ENCODE results near the gene FUT6.
"Not testable (repeated sequence)": the region's sequence is repeated elsewhere in the genome, so short reads cannot be mapped to it uniquely, and the experiment has no call there.

Gene FUT6, protein sequence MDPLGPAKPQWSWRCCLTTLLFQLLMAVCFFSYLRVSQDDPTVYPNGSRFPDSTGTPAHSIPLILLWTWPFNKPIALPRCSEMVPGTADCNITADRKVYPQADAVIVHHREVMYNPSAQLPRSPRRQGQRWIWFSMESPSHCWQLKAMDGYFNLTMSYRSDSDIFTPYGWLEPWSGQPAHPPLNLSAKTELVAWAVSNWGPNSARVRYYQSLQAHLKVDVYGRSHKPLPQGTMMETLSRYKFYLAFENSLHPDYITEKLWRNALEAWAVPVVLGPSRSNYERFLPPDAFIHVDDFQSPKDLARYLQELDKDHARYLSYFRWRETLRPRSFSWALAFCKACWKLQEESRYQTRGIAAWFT

GRCh38 chr19:5839065-5840017, at the start of gene FUT6:
TSS of gene FUT6 (minus strand) at chr19:5839702. CDS start at chr19:5832567, 7,135 bp downstream.
- no peak for DNase-seq (ENCODE audit: low read depth, low spot score)

GRCh38 chr19:5884065-5884811, 44.7 kb upstream of the FUT6 start:
- not testable (repeated sequence) for DNase-seq (ENCODE audit: low read depth, low spot score)

DNA sequence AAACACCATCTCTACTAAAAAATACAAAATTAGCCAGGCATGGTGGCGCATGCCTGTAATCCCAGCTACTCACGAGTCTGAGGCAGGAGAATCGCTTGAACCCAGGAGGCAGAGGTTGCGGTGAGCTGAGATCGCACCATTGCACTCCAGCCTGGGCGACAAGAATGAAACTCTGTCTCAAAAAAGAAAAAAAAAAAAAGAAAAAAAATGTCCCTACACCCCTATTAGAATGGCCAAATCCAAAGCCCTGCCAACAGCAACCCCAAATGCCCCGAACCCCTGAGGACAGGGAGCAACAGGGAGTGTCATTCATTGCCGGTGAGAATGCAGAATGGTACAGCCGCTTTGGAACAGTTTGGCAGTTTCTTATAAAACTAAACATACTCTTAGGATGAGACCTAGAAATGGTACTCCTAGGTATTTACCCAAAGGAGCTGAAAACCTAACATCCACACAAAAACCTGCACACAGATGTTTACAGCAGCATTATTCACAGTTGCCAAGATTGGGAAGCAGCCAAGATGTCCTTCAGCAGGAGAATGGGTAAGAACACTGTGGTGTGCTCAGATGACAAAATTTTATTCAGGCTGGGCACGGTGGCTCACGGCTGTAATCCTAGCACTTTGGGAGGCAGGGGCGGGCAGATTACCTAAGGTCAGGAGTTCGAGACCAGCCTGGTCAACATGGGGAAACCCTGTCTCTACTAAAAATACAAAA, 43.8 kb upstream of the FUT6 start:
- not testable (repeated sequence) for DNase-seq (ENCODE audit: low read depth, low spot score)

DNA sequence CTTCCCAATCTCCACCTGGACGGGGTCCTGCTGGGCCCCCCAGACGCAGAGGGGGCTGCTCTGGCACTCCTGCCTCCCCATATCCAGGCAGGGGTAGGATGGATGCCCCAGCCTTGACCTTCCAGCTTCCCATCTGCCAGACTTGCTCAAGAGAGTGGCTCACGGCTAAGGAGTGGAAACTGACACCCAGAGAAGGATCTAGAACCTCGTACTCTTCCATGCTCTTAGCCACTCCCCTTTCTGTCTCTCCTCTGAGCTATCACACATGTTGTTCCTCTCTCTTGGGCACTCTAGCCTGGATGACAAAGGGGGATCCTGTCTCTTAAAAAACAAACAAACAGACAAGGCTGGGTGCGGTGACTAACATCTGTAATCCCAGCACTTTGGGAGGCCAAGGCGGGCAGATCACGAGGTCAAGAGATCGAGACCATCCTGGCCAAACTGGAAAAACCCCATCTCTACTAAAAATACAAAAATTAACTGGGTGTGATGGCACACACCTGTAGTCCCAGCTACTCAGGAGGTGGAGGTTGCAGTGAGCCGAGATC, 43.0 kb upstream of the FUT6 start:
- no peak for DNase-seq (ENCODE audit: low read depth, low spot score)

DNA sequence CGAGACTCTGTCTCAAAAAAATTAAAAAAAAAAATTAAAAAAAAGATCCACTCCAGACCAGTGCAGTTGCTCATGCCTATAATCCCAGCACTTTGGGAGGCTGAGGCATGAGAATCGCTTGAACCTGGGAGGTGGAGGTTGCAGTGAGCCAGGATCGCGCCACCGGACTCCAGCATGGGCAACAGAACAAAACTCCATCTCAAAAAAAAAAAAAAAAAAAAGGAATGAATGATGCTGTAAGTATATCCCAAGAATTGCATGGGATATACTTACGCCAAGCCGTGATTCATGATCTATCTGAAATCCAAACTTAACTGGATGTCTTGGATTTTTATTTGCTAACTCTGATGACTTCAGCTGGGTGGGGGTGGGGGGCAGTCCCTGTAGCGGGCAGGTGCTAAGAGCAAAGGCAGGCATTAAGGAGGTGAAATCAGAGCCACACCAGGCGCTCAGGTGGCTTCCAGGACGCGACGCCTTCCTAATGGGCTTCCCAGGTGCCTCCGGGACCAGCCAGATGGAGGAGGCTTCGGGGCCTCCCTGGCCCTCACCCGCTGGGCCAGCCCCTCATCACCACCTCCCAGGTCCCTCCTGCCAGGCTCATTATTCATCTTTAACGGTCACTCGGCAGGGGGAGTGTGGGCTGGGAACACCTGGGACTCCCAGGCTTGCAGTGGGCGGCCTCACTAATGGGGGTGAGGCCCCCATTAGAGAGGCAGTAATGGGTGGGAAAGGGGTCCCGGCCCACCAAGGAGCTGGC, 42.2 kb upstream of the FUT6 start:
- no peak for DNase-seq (ENCODE audit: low read depth, low spot score)

DNA sequence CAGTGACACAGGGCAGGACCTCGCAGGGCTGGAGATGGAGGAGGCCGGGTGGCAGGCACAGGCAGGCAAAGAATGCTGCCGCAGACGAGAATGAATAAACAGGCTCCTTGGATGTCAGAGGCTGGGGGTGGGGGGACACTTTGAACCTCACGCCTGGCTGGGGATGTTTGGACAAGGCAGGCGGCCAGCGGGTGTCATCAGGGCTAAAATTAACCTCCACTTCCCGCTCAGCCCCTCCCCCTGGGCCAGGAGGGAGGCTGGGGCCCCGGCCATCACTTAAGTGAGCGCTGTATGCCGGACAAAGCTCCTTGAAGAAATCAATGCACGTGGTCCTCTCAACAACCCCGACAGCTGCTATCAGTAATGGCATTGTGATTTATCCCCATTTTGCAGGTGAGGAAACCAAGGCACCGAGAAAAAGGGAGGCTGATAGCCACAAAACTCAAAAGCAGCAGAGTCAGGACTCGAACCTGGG, 41.1 kb upstream of the FUT6 start:
- DNase-seq (ENCODE audit: low read depth, low spot score) = no peak

- DNase-seq (ENCODE audit: low read depth, low spot score) = no peak
Observed at GRCh38 chr19:5880196-5880595, 40.7 kb upstream of the FUT6 start.

- DNase-seq (ENCODE audit: low read depth, low spot score) = no peak
Observed at GRCh38 chr19:5877882-5878281, 38.4 kb upstream of the FUT6 start.

- DNase-seq (ENCODE audit: low read depth, low spot score) = no peak
Observed at GRCh38 chr19:5877427-5877826, 37.9 kb upstream of the FUT6 start.

DNA sequence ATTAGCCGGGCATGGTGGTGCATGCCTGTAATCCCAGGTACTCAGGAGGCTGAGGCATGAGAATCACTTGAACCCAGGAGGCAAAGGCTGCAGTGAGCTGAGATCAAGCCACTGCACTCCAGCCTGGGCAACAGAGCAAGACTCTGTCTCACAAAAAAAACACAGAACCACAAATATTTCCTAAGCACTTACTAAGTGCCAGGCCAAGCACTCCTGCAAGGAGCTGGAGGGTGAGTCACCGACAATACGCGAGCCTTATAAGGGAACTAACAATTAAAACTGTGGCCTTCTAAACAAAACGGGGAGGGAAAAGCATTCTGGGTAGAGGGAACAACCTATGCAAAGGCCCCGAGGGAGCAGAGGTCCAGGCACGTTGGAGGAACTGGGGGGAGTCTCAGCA, 35.0 kb upstream of the FUT6 start:
- DNase-seq (ENCODE audit: low read depth, low spot score) = not testable (repeated sequence)

DNA sequence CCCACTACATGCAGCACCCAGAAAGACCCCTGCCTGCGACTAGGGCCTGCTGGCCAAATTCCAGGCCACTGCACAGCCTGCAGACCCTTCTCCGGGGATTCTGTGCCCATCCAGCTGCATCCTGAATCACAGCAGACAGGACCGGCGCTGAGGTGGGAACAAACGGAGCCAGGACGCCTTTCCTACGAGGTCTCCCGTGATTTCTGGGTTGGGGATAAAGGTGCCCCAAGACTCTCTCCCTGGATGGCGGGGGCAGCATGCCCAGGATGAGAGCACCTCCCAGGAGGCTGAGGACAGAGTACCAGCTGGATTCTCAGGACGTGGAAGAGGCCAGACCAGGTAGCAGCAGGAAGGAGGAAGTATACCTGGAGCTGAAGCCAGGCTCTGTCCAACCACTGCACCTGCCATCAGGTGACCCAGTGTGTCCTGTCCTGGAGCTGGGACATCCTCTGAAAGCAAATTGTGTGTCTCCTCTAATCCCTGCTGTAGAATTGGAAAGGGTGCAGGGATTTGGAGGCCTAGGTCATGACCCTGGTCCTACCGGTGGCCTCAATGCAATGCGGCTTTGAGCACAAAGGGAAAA, 34.2 kb upstream of the FUT6 start:
- no peak for DNase-seq (ENCODE audit: low read depth, low spot score)

DNA sequence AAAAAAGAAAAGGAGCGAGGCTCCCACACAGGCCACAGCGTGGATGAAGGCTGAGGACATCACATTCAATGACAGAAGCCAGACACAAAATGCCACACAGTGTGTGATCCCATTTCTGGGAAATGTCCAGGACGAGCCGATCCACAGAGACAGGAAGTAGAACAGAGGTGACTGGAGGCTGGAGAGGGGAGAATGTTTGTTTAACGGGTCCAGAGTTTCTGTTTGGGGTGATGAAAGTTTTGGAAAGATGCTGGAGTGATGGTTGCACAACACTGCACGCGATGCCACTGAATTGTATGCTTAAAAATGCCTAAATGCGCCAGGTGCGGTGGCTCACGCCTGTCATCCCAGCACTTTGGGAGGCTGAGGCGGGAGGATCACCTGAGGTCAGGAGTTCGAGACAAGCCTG, 31.5 kb upstream of the FUT6 start:
- no peak for DNase-seq (ENCODE audit: low read depth, low spot score)

DNA sequence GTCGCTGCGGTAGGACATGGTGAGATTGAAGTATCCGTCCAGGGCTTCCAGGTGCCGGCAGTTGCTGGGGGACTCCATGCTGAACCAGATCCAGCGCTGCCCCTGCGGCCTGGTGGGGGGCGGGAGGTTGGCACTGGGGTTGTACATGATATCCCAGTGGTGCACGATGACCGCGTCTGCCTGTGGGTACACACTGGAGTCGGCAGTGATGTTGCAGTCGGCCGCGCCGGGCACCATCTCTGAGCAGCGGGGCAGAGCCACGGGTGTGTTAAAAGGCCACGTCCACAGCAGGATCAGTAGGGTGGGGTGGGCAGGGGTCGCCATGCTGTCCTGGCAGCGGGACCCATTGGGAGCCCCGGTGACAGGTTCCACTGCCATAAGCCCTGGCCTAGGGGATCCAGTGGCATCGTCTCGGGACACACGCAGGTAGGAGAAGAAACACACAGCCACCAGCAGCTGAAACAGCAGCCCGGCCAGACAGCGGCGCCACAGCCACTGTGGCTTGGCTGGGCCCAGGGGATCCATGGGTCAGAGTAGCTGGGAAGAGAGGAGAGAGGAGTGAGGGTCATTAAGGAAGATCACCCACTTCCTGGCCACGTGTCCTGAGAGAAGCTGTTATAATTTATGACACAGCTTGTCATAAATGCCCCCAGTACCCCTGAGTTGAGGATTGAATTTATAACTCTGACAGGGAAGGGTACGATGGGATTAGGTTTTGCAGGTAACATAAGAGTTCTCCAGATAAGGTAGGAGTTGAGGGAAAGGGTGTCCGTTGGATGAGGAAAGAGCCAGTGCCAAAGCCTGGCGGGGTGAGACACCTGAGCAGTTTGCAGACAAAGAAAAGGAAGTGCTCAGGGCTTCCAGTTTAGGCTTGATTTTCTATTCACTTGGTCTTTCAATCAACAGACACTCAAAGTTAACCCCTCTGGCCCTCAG, 28.0 kb upstream of the FUT6 start:
- no peak for DNase-seq (ENCODE audit: low read depth, low spot score)

GRCh38 chr19:5865772-5866171, 26.3 kb upstream of the FUT6 start:
- no peak for DNase-seq (ENCODE audit: low read depth, low spot score)

DNA sequence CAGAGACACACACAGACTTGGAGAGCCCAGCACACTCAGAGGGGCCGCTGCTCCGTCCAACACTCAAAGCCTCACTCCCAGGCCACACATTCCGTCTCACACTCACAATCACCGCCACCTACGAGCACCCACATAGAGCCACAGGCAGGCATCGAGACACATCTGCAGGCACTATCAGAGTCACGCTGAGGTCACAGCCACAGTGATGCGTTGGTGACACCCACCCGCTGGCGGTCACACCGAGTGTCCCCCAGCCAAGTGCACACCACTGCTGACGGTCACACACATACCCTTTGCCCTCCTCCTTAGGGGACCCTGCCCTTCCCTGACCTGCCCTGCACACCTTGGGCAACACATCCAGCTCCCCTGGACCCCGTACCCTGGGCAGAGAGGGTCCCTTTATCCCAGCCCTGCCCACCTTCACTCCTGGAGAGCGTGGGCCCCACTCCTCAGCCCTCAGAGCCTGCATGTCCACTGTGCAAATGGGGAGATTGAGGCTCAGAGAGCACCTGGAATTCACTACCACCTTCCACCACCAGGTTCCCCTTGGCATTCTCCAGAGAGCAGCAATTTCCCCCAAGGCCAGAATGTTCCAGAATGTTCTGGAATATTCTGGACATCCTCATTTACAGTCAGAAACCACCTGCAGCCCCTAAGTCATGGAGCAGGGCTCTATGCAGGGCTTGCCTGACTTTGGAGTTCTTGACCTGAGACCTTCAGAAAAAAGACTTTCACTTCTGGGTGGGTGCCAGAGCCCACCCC, 25.4 kb upstream of the FUT6 start:
- DNase-seq (ENCODE audit: low read depth, low spot score) = no peak

- DNase-seq (ENCODE audit: low read depth, low spot score) = no peak
Observed at GRCh38 chr19:5864013-5864720, 24.7 kb upstream of the FUT6 start.

DNA sequence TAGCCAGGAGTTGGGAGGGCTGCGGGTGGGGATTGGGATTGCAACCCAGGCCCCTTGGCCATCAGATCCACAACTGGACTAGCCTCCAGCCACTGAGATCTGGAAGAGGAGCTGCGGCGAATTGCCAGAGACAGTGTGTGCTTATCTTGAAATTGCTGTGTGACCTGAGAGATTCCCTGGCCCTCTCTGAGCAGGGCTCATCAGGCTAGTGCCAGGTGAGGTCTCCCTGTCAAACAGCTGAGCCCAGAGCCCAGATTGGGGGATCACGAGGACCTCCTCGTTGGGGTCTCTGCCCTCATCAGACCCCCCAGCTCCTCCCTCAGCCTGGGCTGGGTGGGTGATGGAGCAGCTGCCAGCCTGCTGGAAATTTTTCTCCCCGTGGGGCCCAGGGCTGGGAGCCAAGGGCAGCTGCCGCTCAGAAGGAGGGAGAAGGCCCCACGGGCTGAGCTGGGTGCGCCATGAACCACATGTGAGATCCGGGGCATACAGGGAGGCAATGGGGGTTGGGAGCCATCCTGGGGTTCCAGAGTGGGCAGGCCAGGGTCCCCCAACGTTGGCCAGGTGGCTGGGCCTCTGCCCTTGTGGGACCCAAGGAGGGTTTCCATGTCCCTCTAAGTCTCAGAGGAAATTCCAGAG, 23.6 kb upstream of the FUT6 start:
- no peak for DNase-seq (ENCODE audit: low read depth, low spot score)

Measured in iPS DF 19.7 (cell line).